ENCODE data around the gene SOS1. TPM values are rescaled to one million over a fixed set of nuclear protein-coding genes. Genes with fewer than 3 reads are reported as not detected.

Gene SOS1
- total and polyA plus RNA-seq, 2 of the 13 experiments (the other 11 are each of a cell fraction or from before 2014, with no cell fraction given) = 20.8 to 60.4 TPM

DNA sequence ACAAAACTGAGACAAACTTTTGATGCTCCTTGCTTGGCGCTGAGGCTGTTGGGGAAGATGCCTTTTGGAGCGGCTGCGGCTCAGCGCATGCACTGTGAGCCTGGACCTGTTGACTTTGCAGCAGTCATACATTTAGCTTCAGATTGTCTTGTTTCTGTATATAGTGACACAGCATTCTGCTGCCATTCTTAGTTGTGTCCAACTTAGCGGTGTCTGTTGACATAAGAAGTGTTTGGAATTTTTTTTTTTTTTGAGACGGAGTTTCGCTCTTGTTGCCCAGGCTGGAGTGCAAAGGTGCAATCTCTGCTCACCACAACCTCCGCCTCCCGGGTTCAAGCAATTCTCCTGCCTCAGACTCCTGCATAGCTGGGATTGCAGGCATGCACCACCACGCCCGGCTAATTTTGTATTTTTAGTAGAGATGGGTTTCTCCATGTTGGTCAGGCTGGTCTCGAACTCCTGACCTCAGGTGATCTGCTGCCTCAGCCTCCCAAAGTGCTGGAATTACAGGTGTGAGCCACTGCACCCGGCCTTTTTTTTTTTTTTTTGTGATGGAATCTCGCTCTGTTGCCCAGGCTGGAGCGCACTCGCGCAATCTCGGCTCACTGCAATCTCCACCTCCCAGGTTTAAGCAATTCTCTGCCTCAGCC is 17.5 kb upstream of the SOS1 start (continued):
- TF ChIP-seq, protein P1, sequence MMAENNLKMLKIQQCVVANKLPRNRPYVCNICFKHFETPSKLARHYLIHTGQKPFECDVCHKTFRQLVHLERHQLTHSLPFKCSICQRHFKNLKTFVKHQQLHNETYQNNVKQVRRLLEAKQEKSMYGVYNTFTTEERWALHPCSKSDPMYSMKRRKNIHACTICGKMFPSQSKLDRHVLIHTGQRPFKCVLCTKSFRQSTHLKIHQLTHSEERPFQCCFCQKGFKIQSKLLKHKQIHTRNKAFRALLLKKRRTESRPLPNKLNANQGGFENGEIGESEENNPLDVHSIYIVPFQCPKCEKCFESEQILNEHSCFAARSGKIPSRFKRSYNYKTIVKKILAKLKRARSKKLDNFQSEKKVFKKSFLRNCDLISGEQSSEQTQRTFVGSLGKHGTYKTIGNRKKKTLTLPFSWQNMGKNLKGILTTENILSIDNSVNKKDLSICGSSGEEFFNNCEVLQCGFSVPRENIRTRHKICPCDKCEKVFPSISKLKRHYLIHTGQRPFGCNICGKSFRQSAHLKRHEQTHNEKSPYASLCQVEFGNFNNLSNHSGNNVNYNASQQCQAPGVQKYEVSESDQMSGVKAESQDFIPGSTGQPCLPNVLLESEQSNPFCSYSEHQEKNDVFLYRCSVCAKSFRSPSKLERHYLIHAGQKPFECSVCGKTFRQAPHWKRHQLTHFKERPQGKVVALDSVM (CRISPR knock-in tag; IDR thresholded peaks at IDR 0.05) = peak; percentile 97
- TF ChIP-seq NFE2L1 (CRISPR knock-in tag; IDR thresholded peaks at IDR 0.05; ENCODE audit: borderline replicate concordance) (peak; percentile 87; the same call in 1 of the 2 replicates), ZMYM2 (CRISPR knock-in tag; IDR thresholded peaks at IDR 0.05) (peak; percentile 91; the same call in 1 of the 2 replicates), HMG20B (CRISPR knock-in tag; conservative IDR thresholded peaks at IDR 0.05) (peak; percentile 72; the same call in 1 of the 2 replicates), ZBTB38 (CRISPR knock-in tag; IDR thresholded peaks at IDR 0.05) (peak; percentile 43; the same call in 1 of the 2 replicates), FOXJ3 (CRISPR knock-in tag; IDR thresholded peaks at IDR 0.05; ENCODE audit: borderline replicate concordance) (peak; percentile 95; the same call in 1 of the 2 replicates), MAFF (IDR thresholded peaks at IDR 0.05; ENCODE audit: low read depth, low read length) (peak; percentile 87), STAG1 (CRISPR knock-in tag; IDR thresholded peaks at IDR 0.05) (peak; percentile 18; the same call in 1 of the 2 replicates), POLR2A (IDR thresholded peaks at IDR 0.05; ENCODE audit: insufficient read depth in 1 of 2, low read depth in 2 of 2, low read length in 2 of 2) (peak in 1 of 2 experiments; percentile 38; a peak in 1 of 4 replicates), YY1 (IDR thresholded peaks at IDR 0.05; ENCODE audit: insufficient read depth, insufficient replicate concordance, low read depth, low read length) (peak; percentile 51), LCORL (IDR thresholded peaks at IDR 0.05) (peak; percentile 7; the same call in 1 of the 2 replicates), LCORL (CRISPR knock-in tag; IDR thresholded peaks at IDR 0.05) (peak; percentile 85; the same call in 1 of the 2 replicates), ZBTB7B (CRISPR knock-in tag; IDR thresholded peaks at IDR 0.05) (0 out of 2 replicates have a peak, but pooled peaks have one; percentile 33), CHD4 (IDR thresholded peaks at IDR 0.05; ENCODE audit: borderline replicate concordance, low read length) (peak; percentile 93), ZNF557 (CRISPR knock-in tag; IDR thresholded peaks at IDR 0.05) (peak; percentile 63; the same call in 1 of the 2 replicates), ZNF124 (CRISPR knock-in tag; IDR thresholded peaks at IDR 0.05) (peak; percentile 25; the same call in 1 of the 2 replicates), RXRA (CRISPR knock-in tag; IDR thresholded peaks at IDR 0.05) (peak; percentile 43)
- TF ChIP-seq, protein P2, sequence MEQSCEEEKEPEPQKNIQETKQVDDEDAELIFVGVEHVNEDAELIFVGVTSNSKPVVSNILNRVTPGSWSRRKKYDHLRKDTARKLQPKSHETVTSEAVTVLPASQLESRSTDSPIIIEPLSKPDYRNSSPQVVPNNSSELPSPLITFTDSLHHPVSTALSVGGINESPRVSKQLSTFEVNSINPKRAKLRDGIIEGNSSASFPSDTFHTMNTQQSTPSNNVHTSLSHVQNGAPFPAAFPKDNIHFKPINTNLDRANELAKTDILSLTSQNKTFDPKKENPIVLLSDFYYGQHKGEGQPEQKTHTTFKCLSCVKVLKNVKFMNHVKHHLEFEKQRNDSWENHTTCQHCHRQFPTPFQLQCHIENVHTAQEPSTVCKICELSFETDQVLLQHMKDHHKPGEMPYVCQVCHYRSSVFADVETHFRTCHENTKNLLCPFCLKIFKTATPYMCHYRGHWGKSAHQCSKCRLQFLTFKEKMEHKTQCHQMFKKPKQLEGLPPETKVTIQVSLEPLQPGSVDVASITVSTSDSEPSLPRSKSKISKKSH (CRISPR knock-in tag; IDR thresholded peaks at IDR 0.05; ENCODE audit: borderline replicate concordance) = 0 out of 2 replicates have a peak, but pooled peaks have one; percentile 28
- TF ChIP-seq, protein P3, sequence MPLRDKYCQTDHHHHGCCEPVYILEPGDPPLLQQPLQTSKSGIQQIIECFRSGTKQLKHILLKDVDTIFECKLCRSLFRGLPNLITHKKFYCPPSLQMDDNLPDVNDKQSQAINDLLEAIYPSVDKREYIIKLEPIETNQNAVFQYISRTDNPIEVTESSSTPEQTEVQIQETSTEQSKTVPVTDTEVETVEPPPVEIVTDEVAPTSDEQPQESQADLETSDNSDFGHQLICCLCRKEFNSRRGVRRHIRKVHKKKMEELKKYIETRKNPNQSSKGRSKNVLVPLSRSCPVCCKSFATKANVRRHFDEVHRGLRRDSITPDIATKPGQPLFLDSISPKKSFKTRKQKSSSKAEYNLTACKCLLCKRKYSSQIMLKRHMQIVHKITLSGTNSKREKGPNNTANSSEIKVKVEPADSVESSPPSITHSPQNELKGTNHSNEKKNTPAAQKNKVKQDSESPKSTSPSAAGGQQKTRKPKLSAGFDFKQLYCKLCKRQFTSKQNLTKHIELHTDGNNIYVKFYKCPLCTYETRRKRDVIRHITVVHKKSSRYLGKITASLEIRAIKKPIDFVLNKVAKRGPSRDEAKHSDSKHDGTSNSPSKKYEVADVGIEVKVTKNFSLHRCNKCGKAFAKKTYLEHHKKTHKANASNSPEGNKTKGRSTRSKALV (CRISPR knock-in tag; IDR thresholded peaks at IDR 0.05) = peak; percentile 56; the same call in 1 of the 2 replicates
- TF ChIP-seq, protein P4, sequence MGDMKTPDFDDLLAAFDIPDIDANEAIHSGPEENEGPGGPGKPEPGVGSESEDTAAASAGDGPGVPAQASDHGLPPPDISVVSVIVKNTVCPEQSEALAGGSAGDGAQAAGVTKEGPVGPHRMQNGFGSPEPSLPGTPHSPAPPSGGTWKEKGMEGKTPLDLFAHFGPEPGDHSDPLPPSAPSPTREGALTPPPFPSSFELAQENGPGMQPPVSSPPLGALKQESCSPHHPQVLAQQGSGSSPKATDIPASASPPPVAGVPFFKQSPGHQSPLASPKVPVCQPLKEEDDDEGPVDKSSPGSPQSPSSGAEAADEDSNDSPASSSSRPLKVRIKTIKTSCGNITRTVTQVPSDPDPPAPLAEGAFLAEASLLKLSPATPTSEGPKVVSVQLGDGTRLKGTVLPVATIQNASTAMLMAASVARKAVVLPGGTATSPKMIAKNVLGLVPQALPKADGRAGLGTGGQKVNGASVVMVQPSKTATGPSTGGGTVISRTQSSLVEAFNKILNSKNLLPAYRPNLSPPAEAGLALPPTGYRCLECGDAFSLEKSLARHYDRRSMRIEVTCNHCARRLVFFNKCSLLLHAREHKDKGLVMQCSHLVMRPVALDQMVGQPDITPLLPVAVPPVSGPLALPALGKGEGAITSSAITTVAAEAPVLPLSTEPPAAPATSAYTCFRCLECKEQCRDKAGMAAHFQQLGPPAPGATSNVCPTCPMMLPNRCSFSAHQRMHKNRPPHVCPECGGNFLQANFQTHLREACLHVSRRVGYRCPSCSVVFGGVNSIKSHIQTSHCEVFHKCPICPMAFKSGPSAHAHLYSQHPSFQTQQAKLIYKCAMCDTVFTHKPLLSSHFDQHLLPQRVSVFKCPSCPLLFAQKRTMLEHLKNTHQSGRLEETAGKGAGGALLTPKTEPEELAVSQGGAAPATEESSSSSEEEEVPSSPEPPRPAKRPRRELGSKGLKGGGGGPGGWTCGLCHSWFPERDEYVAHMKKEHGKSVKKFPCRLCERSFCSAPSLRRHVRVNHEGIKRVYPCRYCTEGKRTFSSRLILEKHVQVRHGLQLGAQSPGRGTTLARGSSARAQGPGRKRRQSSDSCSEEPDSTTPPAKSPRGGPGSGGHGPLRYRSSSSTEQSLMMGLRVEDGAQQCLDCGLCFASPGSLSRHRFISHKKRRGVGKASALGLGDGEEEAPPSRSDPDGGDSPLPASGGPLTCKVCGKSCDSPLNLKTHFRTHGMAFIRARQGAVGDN (CRISPR knock-in tag; IDR thresholded peaks at IDR 0.05) = peak; percentile 16

Data from HepG2 (cell line).